HUES64 (cell line): ENCODE data around the gene PACSIN3.

Source experiments
- H3K27ac ChIP-seq: 2 replicates; pipeline ENCODE4 v1.7.0; 2013; ENCODE audit warnings: low read depth, low read length, inconsistent platforms
- H3K27me3 ChIP-seq: 2 replicates; pipeline ENCODE4 v1.6.1; 2013; ENCODE audit warnings: mild to moderate bottlenecking, low read length; ENCODE audit not compliant: insufficient read depth
- H3K36me3 ChIP-seq: 2 replicates; pipeline ENCODE4 v1.6.1; 2013; ENCODE audit warnings: mild to moderate bottlenecking, low read length; ENCODE audit not compliant: insufficient read depth
- H3K4me1 ChIP-seq: 2 replicates; pipeline ENCODE4 v1.6.1; 2013; ENCODE audit warnings: mild to moderate bottlenecking, low read length, moderate library complexity; ENCODE audit not compliant: insufficient read depth
- H3K4me3 ChIP-seq: 2 replicates; pipeline ENCODE4 v1.5.1; 2013; ENCODE audit warnings: mild to moderate bottlenecking, low read length, moderate library complexity
- H3K9ac ChIP-seq: 2 replicates; pipeline ENCODE4 v1.6.1; 2013; ENCODE audit warnings: mild to moderate bottlenecking, low read depth, low read length
- H3K9me3 ChIP-seq: 2 replicates; pipeline ENCODE4 v1.6.1; 2013; ENCODE audit warnings: low read depth, low read length; ENCODE audit not compliant: insufficient read depth
- WGBS: fragments of 150-250, 120-280 bp; methylation state at CpG from one replicate; pipeline ENCODE4 v1.1.7; 2013; ENCODE audit warnings: missing lambda C conversion rate; 5-methylcytosine and 5-hydroxymethylcytosine counted together

Gene PACSIN3

DNA sequence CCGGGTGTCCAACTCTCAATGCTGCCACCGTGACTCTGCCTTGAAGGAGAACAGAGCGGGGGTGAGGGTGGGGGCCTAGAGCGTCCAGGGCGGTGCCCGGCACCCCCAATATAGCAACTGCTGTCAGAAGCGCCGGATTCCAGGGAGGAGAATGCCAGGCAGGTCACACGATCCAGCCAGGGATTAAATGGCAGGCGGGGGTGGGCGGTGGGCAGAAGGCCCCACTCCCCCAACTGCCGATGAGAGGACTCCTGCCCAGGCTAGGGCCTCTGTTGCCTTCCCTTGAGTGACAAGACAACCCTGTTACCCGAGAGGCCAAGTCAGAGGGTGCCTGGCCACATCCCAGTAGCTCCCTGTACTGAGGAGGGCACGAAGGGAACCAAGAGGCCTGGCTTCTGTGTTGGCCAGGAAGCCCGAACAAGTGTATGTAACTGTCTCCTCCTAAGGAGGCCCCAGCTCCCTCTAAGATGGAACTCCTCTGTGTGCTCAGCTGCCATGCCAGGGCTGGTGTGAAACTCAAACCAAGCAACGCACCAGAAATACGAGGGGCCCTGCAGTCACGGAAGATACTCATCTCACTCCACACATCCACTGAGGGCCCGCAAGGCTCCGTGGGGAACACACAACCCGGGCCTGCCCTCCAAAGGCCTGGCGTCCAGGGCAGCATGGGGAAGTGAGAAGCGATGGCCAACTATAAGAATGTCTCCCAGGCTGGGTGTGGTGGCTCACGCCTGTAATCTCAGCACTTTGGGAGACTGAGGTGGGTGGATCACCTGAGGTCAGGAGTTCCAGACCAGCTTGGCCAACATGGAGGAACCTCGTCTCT, 3.0 kb downstream of the PACSIN3 start:
- Histone ChIP-seq H3K9ac (no peak overlapping the region), H3K36me3 (peaks cover 19% of the 10 kb centered on the region; the same call in 1 of the 2 replicates), H3K4me1 (peaks cover 5% of the 10 kb centered on the region; the same call in 1 of the 2 replicates), H3K27ac (no peak overlapping the region), H3K27me3 (peaks cover 19% of the 10 kb centered on the region), H3K9me3 (no peaks in the 10 kb centered on the region), H3K4me3 (no peak overlapping the region)
- 93% methylated on average over 25 of the region's 25 CpGs for WGBS

DNA sequence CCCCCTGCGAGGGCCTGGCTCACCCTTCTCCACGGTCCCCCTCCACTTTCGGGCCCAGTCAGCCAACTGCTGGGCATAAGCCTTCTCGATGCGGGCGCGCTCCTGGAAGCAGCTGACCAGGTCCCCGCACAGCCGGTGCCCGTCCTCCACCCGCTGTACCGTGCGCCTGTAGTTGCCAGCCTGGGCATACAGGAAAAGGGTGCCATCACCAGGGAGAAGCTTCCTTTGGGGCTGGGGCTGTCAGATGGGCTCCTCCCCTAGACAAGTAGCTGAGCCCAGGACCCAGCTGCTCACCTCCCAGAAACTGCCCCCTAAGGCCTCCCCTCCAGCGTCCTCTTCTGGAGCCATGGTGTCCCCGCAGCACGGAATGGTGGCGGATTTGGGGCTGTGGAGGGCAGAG, 3.9 kb downstream of the PACSIN3 start:
- Histone ChIP-seq H3K9ac (no peak overlapping the region), H3K9me3 (no peaks in the 10 kb centered on the region), H3K4me1 (peaks cover 5% of the 10 kb centered on the region; the same call in 1 of the 2 replicates), H3K27me3 (peaks cover 10% of the 10 kb centered on the region; the same call in 1 of the 2 replicates), H3K4me3 (no peak overlapping the region), H3K27ac (no peak overlapping the region), H3K36me3 (peaks cover 19% of the 10 kb centered on the region; the same call in 1 of the 2 replicates)
- 95% methylated on average over 17 of the region's 17 CpGs for WGBS

GRCh38 chr11:47181271-47181670, 5.0 kb downstream of the PACSIN3 start:
- H3K36me3 ChIP-seq: peaks cover 19% of the 10 kb centered on the region; the same call in 1 of the 2 replicates
- H3K4me1 ChIP-seq: peaks cover 6% of the 10 kb centered on the region; the same call in 1 of the 2 replicates
- WGBS: 95% methylated on average over 6 of the region's 6 CpGs
- H3K9me3 ChIP-seq: no peaks in the 10 kb centered on the region
- no peak overlapping the region for H3K27ac ChIP-seq
- no peaks in the 10 kb centered on the region for H3K27me3 ChIP-seq
- H3K4me3 ChIP-seq: no peak overlapping the region
- no peak overlapping the region for H3K9ac ChIP-seq

DNA sequence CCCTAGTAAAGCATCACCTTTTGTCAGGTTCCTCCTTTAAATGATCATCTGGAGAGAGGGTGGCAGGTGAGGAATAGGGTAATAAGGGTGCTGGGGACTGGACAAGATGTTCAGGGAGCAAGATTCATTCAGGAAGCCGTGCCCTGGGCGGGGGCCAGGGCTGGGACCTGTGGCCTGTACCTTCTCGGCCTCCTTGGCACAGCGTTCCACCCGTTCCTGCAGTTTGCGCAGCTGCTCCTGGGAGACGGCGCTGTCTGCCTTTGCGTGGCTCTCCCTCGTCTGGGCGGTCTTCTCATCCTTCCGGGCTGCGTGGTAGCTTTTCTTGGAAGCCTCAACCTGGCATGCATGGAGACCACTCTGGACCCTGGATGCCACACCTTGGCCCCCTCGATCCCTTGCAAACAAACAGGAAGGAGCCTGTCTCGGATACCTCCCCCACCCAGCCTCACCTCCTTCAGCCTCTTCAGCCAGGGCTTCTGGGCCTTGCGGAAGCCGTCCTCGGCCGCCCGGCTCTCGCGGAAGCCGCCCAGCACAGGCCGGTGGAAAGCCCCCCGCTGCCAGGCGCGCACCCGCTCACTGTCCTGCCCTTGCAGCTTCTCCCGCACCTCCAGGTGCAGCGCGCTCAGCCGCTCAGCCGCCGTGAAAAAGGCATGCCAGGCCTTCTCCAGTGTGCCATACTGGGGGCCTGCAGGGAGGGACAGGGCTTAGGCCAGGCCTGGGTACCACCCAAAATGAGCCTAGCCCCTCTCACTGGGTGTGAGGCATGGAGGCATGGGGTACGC, 6.0 kb downstream of the PACSIN3 start:
- Histone ChIP-seq H3K9me3 (no peaks in the 10 kb centered on the region), H3K4me1 (peaks cover 11% of the 10 kb centered on the region; the same call in 1 of the 2 replicates), H3K36me3 (peaks cover 20% of the 10 kb centered on the region; the same call in 1 of the 2 replicates), H3K27me3 (no peaks in the 10 kb centered on the region), H3K4me3 (no peak overlapping the region), H3K27ac (no peak overlapping the region), H3K9ac (no peak overlapping the region)
- WGBS: 97% methylated on average over 35 of the region's 35 CpGs

DNA sequence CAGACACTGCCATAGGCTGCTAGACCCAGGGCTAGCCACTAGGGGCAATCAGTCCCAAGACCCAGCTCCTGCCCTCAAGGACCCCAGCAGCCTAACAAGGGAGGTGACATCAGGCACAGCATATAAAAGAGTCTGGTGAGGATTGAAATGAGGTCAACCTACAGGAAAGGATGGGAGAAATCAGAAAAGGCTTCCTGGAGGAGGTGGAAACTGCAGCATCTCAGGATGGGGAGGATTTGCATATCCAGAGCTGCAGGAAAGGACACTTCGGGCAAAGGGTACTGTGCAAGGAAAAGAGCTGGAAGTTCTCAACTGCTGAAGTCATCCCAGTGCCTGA, 6.6 kb downstream of the PACSIN3 start:
- 96% methylated on average over 1 of the region's 1 CpG for WGBS
- H3K4me3 ChIP-seq: no peak overlapping the region
- no peak overlapping the region for H3K9ac ChIP-seq
- no peaks in the 10 kb centered on the region for H3K9me3 ChIP-seq
- H3K36me3 ChIP-seq: peaks cover 26% of the 10 kb centered on the region
- no peak overlapping the region for H3K27ac ChIP-seq
- no peaks in the 10 kb centered on the region for H3K27me3 ChIP-seq
- 0 out of 2 replicates have a peak, but pooled peaks cover 11% of the 10 kb centered on the region for H3K4me1 ChIP-seq

DNA sequence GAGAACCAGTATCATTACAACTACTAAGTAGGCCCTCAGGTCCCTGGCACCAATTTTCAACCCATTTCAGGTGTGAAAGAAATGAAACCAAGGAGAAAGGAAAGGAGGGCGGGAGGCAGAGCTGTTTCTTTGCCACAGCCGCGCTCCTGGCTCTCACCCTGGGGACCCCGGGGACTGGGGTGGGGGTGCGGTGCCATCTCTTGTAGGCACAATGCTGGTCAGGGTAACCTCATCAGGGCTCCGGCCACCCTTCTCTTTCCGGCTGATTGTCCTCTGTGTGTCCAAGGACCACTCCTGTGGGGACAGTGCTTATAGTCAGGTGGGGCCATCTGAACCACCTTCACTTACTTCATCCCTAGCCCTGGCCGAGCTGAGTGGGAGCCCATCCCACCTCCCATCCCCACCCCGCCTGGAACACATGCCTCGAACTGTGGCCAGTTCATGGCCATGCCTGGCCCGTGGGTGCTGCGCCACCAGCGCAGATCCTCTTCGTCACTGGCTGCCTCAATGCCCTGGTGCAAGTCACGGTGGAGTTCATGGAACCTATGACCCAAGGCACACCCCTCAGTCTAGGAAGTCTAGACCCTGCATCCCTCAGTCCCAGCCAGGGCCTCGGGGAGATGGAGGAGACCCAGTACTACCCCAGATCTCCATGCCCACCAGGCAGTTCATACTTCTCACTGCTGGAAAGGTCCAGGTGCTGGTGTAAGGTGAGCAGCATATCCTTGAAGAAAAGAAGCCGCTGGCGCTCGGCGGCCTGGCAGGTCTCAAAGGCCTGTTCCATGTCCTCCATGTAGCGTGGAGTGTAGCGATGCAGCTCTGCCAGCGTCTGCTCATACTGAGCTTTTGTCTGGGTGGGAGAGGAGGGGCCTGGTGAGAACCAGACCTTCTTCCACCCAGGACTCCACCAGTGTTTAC, 7.2 kb downstream of the PACSIN3 start:
- H3K27me3 ChIP-seq: no peaks in the 10 kb centered on the region
- H3K27ac ChIP-seq: no peak overlapping the region
- no peaks in the 10 kb centered on the region for H3K9me3 ChIP-seq
- no peak overlapping the region for H3K4me3 ChIP-seq
- no peak overlapping the region for H3K9ac ChIP-seq
- WGBS: 94% methylated on average over 23 of the region's 23 CpGs
- 0 out of 2 replicates have a peak, but pooled peaks cover 11% of the 10 kb centered on the region for H3K4me1 ChIP-seq
- peaks cover 29% of the 10 kb centered on the region for H3K36me3 ChIP-seq

GRCh38 chr11:47178316-47178715, 7.9 kb downstream of the PACSIN3 start:
- H3K4me1 ChIP-seq: 0 out of 2 replicates have a peak, but pooled peaks cover 11% of the 10 kb centered on the region
- H3K27me3 ChIP-seq: no peaks in the 10 kb centered on the region
- H3K9me3 ChIP-seq: no peaks in the 10 kb centered on the region
- WGBS: 94% methylated on average over 11 of the region's 11 CpGs
- no peak overlapping the region for H3K27ac ChIP-seq
- no peak overlapping the region for H3K4me3 ChIP-seq
- no peak overlapping the region for H3K9ac ChIP-seq
- peaks cover 36% of the 10 kb centered on the region for H3K36me3 ChIP-seq

DNA sequence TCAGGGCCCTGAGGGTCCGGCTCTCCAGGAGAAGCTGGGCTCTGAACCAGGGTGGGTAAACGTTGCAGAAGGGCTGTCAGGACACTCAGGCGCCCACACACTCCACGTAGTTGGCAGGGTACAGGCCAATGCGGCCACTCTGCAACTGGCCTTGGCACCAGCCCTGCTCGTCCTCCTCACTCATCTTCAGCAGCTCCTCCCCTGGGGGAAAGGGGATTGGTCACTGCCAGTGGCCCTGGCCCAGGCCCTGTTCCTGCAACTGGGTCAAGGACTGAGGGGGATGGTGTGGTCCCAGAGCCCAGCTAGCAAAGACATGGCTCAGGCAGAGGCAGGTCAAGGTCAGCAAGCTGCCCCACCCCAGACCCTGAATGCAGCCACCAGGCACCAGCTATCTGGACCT, 8.4 kb downstream of the PACSIN3 start:
- 79% methylated on average over 6 of the region's 6 CpGs for WGBS
- Histone ChIP-seq H3K36me3 (peaks cover 41% of the 10 kb centered on the region), H3K9ac (0 out of 2 replicates have a peak overlapping the region, but pooled peaks have one; percentile 99), H3K9me3 (no peaks in the 10 kb centered on the region), H3K4me1 (0 out of 2 replicates have a peak, but pooled peaks cover 11% of the 10 kb centered on the region), H3K27me3 (no peaks in the 10 kb centered on the region), H3K27ac (peak overlapping the region; percentile 94), H3K4me3 (peak overlapping the region; percentile 100; the same call in 1 of the 2 replicates)

- Histone ChIP-seq H3K9me3 (no peaks in the 10 kb centered on the region), H3K9ac (peak overlapping the region; percentile 99), H3K27me3 (no peaks in the 10 kb centered on the region), H3K36me3 (peaks cover 46% of the 10 kb centered on the region), H3K27ac (peak overlapping the region; percentile 94), H3K4me3 (peak overlapping the region; percentile 100), H3K4me1 (0 out of 2 replicates have a peak, but pooled peaks cover 11% of the 10 kb centered on the region)
- 11% methylated on average over 20 of the region's 21 CpGs for WGBS
Measured at GRCh38 chr11:47177229-47177845, 8.9 kb downstream of the PACSIN3 start.
